Activated T-helper 17 cell treated with anti-CD3 and anti-CD28 coated beads, Interleukin-2, amount 50 U/mL, for 72 hours (primary cell): ENCODE measurements around the gene SLAMF1. TPM values are rescaled to one million over a fixed set of nuclear protein-coding genes. Genes with fewer than 3 reads are reported as not detected.

Experiments
- ATAC-seq: fragments of 150-1000 bp; cut with Tn5 transposase; replicated peaks from 2 replicates; pipeline ENCODE4 v1.10.0; 2021; ENCODE audit warnings: mild to moderate bottlenecking, moderate library complexity
- H3K27ac Mint-ChIP-seq: one replicate; pipeline ENCODE4 v1.8.0; 2022; ENCODE audit warnings: mixed read lengths
- H3K27me3 Mint-ChIP-seq: one replicate; pipeline ENCODE4 v1.8.0; 2022; ENCODE audit warnings: mixed read lengths
- H3K36me3 Mint-ChIP-seq: one replicate; pipeline ENCODE4 v1.8.0; 2022; ENCODE audit warnings: low read depth, mild to moderate bottlenecking, mixed read lengths
- H3K4me1 Mint-ChIP-seq: one replicate; pipeline ENCODE4 v1.8.0; 2022; ENCODE audit warnings: mixed read lengths
- H3K4me3 Mint-ChIP-seq: one replicate; pipeline ENCODE4 v1.8.0; 2022; ENCODE audit warnings: mild to moderate bottlenecking, mixed read lengths
- H3K9me3 Mint-ChIP-seq: one replicate; pipeline ENCODE4 v1.8.0; 2022; ENCODE audit warnings: mixed read lengths
- total RNA-seq, 2 donors: library from RNA; stranded (reverse); gene quantifications; one replicate each; pipeline ENCODE4 v1.2.3, GENCODE V29; 2022

The SLAMF1 gene
- total RNA-seq, 2 donors from 2014 or later = 121 to 186 TPM

GRCh38 chr1:160671603-160672517 is 25.0 kb upstream of the SLAMF1 start:
- no peaks in the 10 kb centered on the region for H3K36me3 Mint-ChIP-seq
- H3K9me3 Mint-ChIP-seq = no peaks in the 10 kb centered on the region
- no peak for ATAC-seq
- H3K4me3 Mint-ChIP-seq = no peak overlapping the region
- no peak overlapping the region for H3K27ac Mint-ChIP-seq
- H3K27me3 Mint-ChIP-seq = no peaks in the 10 kb centered on the region
- H3K4me1 Mint-ChIP-seq = peaks cover 24% of the 10 kb centered on the region

GRCh38 chr1:160670701-160671100 is 23.9 kb upstream of the SLAMF1 start:
- H3K9me3 Mint-ChIP-seq = no peaks in the 10 kb centered on the region
- ATAC-seq = no peak
- H3K36me3 Mint-ChIP-seq = no peaks in the 10 kb centered on the region
- H3K27ac Mint-ChIP-seq = no peak overlapping the region
- peaks cover 31% of the 10 kb centered on the region for H3K4me1 Mint-ChIP-seq
- H3K27me3 Mint-ChIP-seq = no peaks in the 10 kb centered on the region
- no peak overlapping the region for H3K4me3 Mint-ChIP-seq

GRCh38 chr1:160669802-160670201 is 23.0 kb upstream of the SLAMF1 start:
- Mint-ChIP-seq H3K9me3 (no peaks in the 10 kb centered on the region), H3K36me3 (peaks cover 2% of the 10 kb centered on the region), H3K4me1 (peaks cover 37% of the 10 kb centered on the region), H3K27ac (no peak overlapping the region), H3K4me3 (no peak overlapping the region), H3K27me3 (no peaks in the 10 kb centered on the region)
- ATAC-seq = no peak

GRCh38 chr1:160669276-160669675 is 22.4 kb upstream of the SLAMF1 start:
- no peak overlapping the region for H3K4me3 Mint-ChIP-seq
- H3K36me3 Mint-ChIP-seq = peaks cover 4% of the 10 kb centered on the region
- H3K27me3 Mint-ChIP-seq = no peaks in the 10 kb centered on the region
- H3K4me1 Mint-ChIP-seq = peaks cover 41% of the 10 kb centered on the region
- no peaks in the 10 kb centered on the region for H3K9me3 Mint-ChIP-seq
- no peak for ATAC-seq
- no peak overlapping the region for H3K27ac Mint-ChIP-seq

- peaks cover 54% of the 10 kb centered on the region for H3K4me1 Mint-ChIP-seq
- H3K27me3 Mint-ChIP-seq = no peaks in the 10 kb centered on the region
- peaks cover 4% of the 10 kb centered on the region for H3K36me3 Mint-ChIP-seq
- peak overlapping the region; percentile 41 for H3K27ac Mint-ChIP-seq
- H3K9me3 Mint-ChIP-seq = no peaks in the 10 kb centered on the region
- peak overlapping the region; percentile 85 for H3K4me3 Mint-ChIP-seq
- ATAC-seq = no peak
Measured at GRCh38 chr1:160667896-160668295, 21.1 kb upstream of the SLAMF1 start.

GRCh38 chr1:160666079-160666442 is 19.2 kb upstream of the SLAMF1 start:
- peak; percentile 37 for ATAC-seq
- Mint-ChIP-seq H3K36me3 (peaks cover 4% of the 10 kb centered on the region), H3K27me3 (no peaks in the 10 kb centered on the region), H3K9me3 (no peaks in the 10 kb centered on the region), H3K27ac (peak overlapping the region; percentile 94), H3K4me3 (peak overlapping the region; percentile 85), H3K4me1 (peaks cover 63% of the 10 kb centered on the region)

- Mint-ChIP-seq H3K9me3 (no peaks in the 10 kb centered on the region), H3K4me1 (peaks cover 57% of the 10 kb centered on the region), H3K27ac (peak overlapping the region; percentile 94), H3K4me3 (peak overlapping the region; percentile 85), H3K27me3 (no peaks in the 10 kb centered on the region), H3K36me3 (peaks cover 4% of the 10 kb centered on the region)
- ATAC-seq = peak; percentile 65
Measured at GRCh38 chr1:160665330-160666078, 18.7 kb upstream of the SLAMF1 start.

- Mint-ChIP-seq H3K36me3 (peaks cover 4% of the 10 kb centered on the region), H3K9me3 (no peaks in the 10 kb centered on the region), H3K27ac (peak overlapping the region; percentile 94), H3K4me3 (peak overlapping the region; percentile 85), H3K4me1 (peaks cover 57% of the 10 kb centered on the region), H3K27me3 (no peaks in the 10 kb centered on the region)
- ATAC-seq = peak; percentile 82
Measured at GRCh38 chr1:160664573-160665051, 17.8 kb upstream of the SLAMF1 start.

GRCh38 chr1:160662910-160663309 is 16.1 kb upstream of the SLAMF1 start:
- no peaks in the 10 kb centered on the region for H3K27me3 Mint-ChIP-seq
- no peak for ATAC-seq
- no peaks in the 10 kb centered on the region for H3K9me3 Mint-ChIP-seq
- peaks cover 57% of the 10 kb centered on the region for H3K4me1 Mint-ChIP-seq
- H3K4me3 Mint-ChIP-seq = peak overlapping the region; percentile 85
- peak overlapping the region; percentile 6 for H3K27ac Mint-ChIP-seq
- peaks cover 4% of the 10 kb centered on the region for H3K36me3 Mint-ChIP-seq

- no peaks in the 10 kb centered on the region for H3K36me3 Mint-ChIP-seq
- H3K4me1 Mint-ChIP-seq = peaks cover 38% of the 10 kb centered on the region
- no peaks in the 10 kb centered on the region for H3K27me3 Mint-ChIP-seq
- no peak for ATAC-seq
- no peak overlapping the region for H3K27ac Mint-ChIP-seq
- H3K9me3 Mint-ChIP-seq = no peaks in the 10 kb centered on the region
- no peak overlapping the region for H3K4me3 Mint-ChIP-seq
Measured at GRCh38 chr1:160659566-160659965, 12.7 kb upstream of the SLAMF1 start.

GRCh38 chr1:160658814-160659193 is 12.0 kb upstream of the SLAMF1 start:
- Mint-ChIP-seq H3K36me3 (no peaks in the 10 kb centered on the region), H3K27me3 (no peaks in the 10 kb centered on the region), H3K4me1 (peaks cover 32% of the 10 kb centered on the region), H3K27ac (no peak overlapping the region), H3K4me3 (no peak overlapping the region), H3K9me3 (no peaks in the 10 kb centered on the region)
- no peak for ATAC-seq

GRCh38 chr1:160658162-160658813 is 11.4 kb upstream of the SLAMF1 start:
- Mint-ChIP-seq H3K9me3 (no peaks in the 10 kb centered on the region), H3K4me1 (peaks cover 28% of the 10 kb centered on the region), H3K27ac (no peak overlapping the region), H3K27me3 (no peaks in the 10 kb centered on the region), H3K4me3 (no peak overlapping the region), H3K36me3 (no peaks in the 10 kb centered on the region)
- no peak for ATAC-seq

- ATAC-seq = peak; percentile 42
- peak overlapping the region; percentile 28 for H3K27ac Mint-ChIP-seq
- no peaks in the 10 kb centered on the region for H3K36me3 Mint-ChIP-seq
- no peaks in the 10 kb centered on the region for H3K9me3 Mint-ChIP-seq
- peaks cover 21% of the 10 kb centered on the region for H3K4me1 Mint-ChIP-seq
- H3K4me3 Mint-ChIP-seq = peak overlapping the region; percentile 43
- no peaks in the 10 kb centered on the region for H3K27me3 Mint-ChIP-seq
Measured at GRCh38 chr1:160657250-160657781, 10.5 kb upstream of the SLAMF1 start.

- H3K9me3 Mint-ChIP-seq = no peaks in the 10 kb centered on the region
- peak overlapping the region; percentile 43 for H3K4me3 Mint-ChIP-seq
- peak; percentile 85 for ATAC-seq
- H3K27ac Mint-ChIP-seq = peak overlapping the region; percentile 28
- no peaks in the 10 kb centered on the region for H3K27me3 Mint-ChIP-seq
- peaks cover 17% of the 10 kb centered on the region for H3K4me1 Mint-ChIP-seq
- no peaks in the 10 kb centered on the region for H3K36me3 Mint-ChIP-seq
Measured at GRCh38 chr1:160656737-160657136, 9.9 kb upstream of the SLAMF1 start.
